Vagina (tissue), 2 donors: Measurements from ENCODE around the gene PCNX4. TPM values are rescaled to one million over a fixed set of nuclear protein-coding genes. Genes with fewer than 3 reads are reported as not detected.

Experiments used
- DNase-seq, 2 donors: peaks; one replicate each; pipeline ENCODE4 v3.0.0-alpha.2; 2017; ENCODE audit errors: extremely low spot score in 2 of 2
- H3K27ac ChIP-seq: fragments of 200-600 bp; sonication (generic); one replicate; pipeline ENCODE4 v1.5.1; 2019
- H3K27me3 ChIP-seq: fragments of 200-600 bp; sonication (generic); one replicate; pipeline ENCODE4 v1.5.1; 2019
- H3K36me3 ChIP-seq, 2 donors: fragments of 200-600 bp; sonication (generic); one replicate each; pipeline ENCODE4 v1.5.1; 2017 to 2019
- H3K4me1 ChIP-seq: fragments of 200-600 bp; sonication (generic); one replicate; pipeline ENCODE4 v1.5.1; 2019
- H3K4me3 ChIP-seq, 2 donors: fragments of 200-600 bp; sonication (generic); 1 replicate in 1 of 2; 2 replicates in 1 of 2; pipeline ENCODE4 v1.5.1; 2016 to 2019
- H3K9me3 ChIP-seq: fragments of 200-600 bp; sonication (generic); one replicate; pipeline ENCODE4 v1.5.1; 2019
- POLR2A ChIP-seq, 2 donors: fragments of 450-650 bp; IDR thresholded peaks; one replicate each; pipeline ENCODE4 v1.6.1; 2017; ENCODE audit warnings: antibody characterized with exemption in 2 of 2, mild to moderate bottlenecking in 2 of 2, moderate library complexity in 2 of 2
- POLR2AphosphoS5 ChIP-seq, 2 donors: sonication (generic); formaldehyde crosslinking; IDR thresholded peaks; one replicate each; pipeline ENCODE4 v1.9.0; 2017; ENCODE audit warnings: antibody characterized with exemption in 2 of 2, mild to moderate bottlenecking in 2 of 2, low read depth in 1 of 2; ENCODE audit not compliant: insufficient read depth in 1 of 2
- intact Hi-C: fragments of 100-400 bp; cut with DNase I; formaldehyde crosslinking; loops from one replicate; pipeline ENCODE4 v1.15.1; 2023
- total RNA-seq: library from RNA; depleted of rRNA; stranded (reverse); fragments of >200 nt; gene quantifications from one replicate; pipeline ENCODE4 v1.2.3, GENCODE V29; 2016
- TF ChIP-seq, protein P1 (sequence below), 3 experiments: fragments of 450-650 bp in 2 of 3; fragments of 200-600 bp in 1 of 3; sonication (generic) in 1 of 3; IDR thresholded peaks; one replicate each; pipeline ENCODE4 v1.5.1; 2017 to 2019; ENCODE audit warnings: antibody characterized with exemption in 3 of 3, mild to moderate bottlenecking in 2 of 3, moderate library complexity in 2 of 3

The PCNX4 gene
- total RNA-seq, 1 donor from 2014 or later: 51.6 TPM

DNA sequence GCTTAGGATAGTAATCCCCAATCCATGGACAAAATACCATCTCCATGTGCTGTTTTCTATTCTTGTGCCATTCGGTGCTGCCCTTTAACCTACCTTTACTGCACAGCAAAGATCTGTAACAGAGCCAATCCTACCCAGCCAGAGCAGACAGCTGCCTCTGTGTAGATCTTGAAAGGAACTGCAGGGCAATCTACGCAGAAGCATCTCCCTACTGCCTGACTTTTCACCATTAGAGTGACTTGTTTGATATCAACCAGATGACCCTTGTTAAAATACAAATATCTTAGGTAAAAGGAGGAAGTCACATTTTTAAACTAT lies 123.4 kb downstream of the PCNX4 start:
- H3K4me1 ChIP-seq: no peaks in the 10 kb centered on the region
- intact Hi-C loops: no loop called here
- DNase-seq: no peak
- H3K9me3 ChIP-seq: no peaks in the 10 kb centered on the region
- H3K36me3 ChIP-seq: no peaks in the 10 kb centered on the region
- TF ChIP-seq POLR2A (IDR thresholded peaks at IDR 0.05): no peak
- no peaks in the 10 kb centered on the region for H3K27me3 ChIP-seq
- no peak overlapping the region for H3K27ac ChIP-seq
- H3K4me3 ChIP-seq: no peak overlapping the region

DNA sequence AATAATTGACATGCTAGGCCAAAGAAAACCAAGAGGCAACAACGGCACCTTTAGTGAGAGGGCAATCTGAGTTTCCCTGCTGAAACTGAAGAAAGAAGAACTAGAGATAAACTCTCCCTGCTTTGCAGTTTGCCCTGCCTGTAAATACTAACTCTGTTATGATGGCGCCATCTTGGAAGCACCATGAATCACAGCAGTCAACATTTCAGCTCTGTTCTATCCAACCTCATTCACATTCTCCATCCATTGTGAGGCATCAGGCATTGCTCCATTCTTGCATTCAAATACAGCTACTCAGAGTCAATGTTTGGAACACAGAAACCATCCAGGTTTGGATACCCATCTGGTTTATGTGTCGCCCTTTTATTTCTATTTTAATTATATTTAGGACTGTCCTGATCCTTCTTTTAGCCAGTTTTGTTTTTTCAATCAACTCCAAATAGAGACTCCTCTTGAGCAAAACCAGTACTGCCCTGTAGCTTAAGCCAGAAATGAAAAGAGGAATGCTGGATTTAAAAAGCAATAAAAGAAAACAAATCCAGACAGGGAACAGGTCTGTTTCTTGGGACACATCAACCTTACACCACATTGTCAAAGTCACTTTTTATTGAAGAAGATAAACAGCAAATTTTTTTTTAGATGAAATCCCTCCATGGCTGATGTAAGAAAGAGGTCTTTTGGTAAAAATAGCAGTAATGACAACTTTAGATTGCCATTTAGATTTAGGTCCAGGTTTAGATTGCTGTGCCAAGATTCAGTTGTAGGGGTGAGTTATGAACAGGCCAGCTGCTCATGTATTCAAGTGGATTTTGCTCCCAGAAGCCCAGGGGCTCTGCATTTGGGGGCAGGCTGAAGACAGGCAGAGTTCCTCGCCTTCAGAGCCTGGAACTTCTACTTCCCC lies 124.0 kb downstream of the PCNX4 start:
- no peaks in the 10 kb centered on the region for H3K4me1 ChIP-seq
- no peak for DNase-seq
- H3K36me3 ChIP-seq: no peaks in the 10 kb centered on the region
- intact Hi-C loops: no loop called here
- TF ChIP-seq POLR2AphosphoS5 (IDR thresholded peaks at IDR 0.05; ENCODE audit: insufficient read depth in 1 of 2, low read depth in 1 of 2): no peak
- TF ChIP-seq, protein P1, sequence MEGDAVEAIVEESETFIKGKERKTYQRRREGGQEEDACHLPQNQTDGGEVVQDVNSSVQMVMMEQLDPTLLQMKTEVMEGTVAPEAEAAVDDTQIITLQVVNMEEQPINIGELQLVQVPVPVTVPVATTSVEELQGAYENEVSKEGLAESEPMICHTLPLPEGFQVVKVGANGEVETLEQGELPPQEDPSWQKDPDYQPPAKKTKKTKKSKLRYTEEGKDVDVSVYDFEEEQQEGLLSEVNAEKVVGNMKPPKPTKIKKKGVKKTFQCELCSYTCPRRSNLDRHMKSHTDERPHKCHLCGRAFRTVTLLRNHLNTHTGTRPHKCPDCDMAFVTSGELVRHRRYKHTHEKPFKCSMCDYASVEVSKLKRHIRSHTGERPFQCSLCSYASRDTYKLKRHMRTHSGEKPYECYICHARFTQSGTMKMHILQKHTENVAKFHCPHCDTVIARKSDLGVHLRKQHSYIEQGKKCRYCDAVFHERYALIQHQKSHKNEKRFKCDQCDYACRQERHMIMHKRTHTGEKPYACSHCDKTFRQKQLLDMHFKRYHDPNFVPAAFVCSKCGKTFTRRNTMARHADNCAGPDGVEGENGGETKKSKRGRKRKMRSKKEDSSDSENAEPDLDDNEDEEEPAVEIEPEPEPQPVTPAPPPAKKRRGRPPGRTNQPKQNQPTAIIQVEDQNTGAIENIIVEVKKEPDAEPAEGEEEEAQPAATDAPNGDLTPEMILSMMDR (IDR thresholded peaks at IDR 0.05): no peak
- no peak for TF ChIP-seq POLR2A (IDR thresholded peaks at IDR 0.05)
- no peak overlapping the region for H3K27ac ChIP-seq
- no peaks in the 10 kb centered on the region for H3K27me3 ChIP-seq
- H3K4me3 ChIP-seq: no peak overlapping the region
- no peaks in the 10 kb centered on the region for H3K9me3 ChIP-seq

DNA sequence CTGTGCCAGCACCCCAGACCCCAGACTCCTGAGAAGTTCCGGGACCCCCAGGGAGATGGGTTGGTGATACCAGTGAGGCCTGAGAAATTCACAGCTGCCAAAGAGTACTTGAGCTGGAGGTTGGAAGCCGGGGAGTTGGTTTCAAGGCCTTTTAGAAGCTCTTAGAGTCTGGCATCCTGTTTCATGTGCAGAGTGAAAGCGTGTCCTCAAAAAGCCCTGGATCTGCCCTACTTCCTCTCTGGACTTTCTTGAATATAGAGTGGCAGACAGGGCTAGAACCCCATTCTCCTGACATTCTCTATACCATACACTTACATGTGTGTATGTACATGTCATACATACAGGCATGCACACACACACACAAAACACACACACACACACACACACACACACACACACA lies 126.0 kb downstream of the PCNX4 start:
- TF ChIP-seq, protein P1 (IDR thresholded peaks at IDR 0.05): no peak
- no peak for TF ChIP-seq POLR2AphosphoS5 (IDR thresholded peaks at IDR 0.05; ENCODE audit: insufficient read depth in 1 of 2, low read depth in 1 of 2)
- no peak for TF ChIP-seq POLR2A (IDR thresholded peaks at IDR 0.05)
- Histone ChIP-seq H3K27me3 (no peaks in the 10 kb centered on the region), H3K4me3 (no peak overlapping the region), H3K27ac (no peak overlapping the region), H3K9me3 (no peaks in the 10 kb centered on the region), H3K36me3 (no peaks in the 10 kb centered on the region), H3K4me1 (no peaks in the 10 kb centered on the region)
- intact Hi-C loops: no loop called here
- DNase-seq: no peak

Other genes starting within 250 kb of the PCNX4 start
- 24.8 TPM for gene RTN1, start 221.1 kb upstream of the PCNX4 start, total RNA-seq
- gene LRRC9, start 171.8 kb upstream of the PCNX4 start, total RNA-seq: 3.2 TPM
- gene DHRS7, start 73.5 kb downstream of the PCNX4 start, total RNA-seq: 43.0 TPM
- 33.9 TPM for gene PPM1A, start 157.3 kb downstream of the PCNX4 start, total RNA-seq